Measurements from ENCODE around the gene OR10A2.
"Not testable (repeated sequence)": the region's sequence is repeated elsewhere in the genome, so short reads cannot be mapped to it uniquely, and the experiment has no call there.

Gene OR10A2

DNA sequence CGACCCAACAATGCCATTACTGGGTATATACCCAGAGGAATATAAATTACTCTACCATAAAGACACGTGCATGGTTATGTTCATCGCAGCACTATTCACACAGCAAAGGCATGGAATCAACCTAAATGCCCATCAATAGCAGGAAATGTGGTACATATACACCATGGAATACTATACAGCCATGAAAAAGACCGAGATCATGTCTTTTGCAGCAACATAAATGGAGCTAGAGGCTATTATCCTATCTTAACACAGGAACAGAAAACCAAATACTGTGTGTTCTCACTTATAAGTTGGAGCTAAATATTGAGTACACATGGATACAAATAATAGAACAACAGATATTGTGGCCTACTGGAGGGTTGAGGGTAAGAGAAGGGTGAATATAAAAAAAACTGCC is 26.0 kb downstream of the OR10A2 start:
- no peak for DNase-seq

GRCh38 chr11:6889835-6890234 is 27.0 kb downstream of the OR10A2 start:
- DNase-seq = no peak

DNA sequence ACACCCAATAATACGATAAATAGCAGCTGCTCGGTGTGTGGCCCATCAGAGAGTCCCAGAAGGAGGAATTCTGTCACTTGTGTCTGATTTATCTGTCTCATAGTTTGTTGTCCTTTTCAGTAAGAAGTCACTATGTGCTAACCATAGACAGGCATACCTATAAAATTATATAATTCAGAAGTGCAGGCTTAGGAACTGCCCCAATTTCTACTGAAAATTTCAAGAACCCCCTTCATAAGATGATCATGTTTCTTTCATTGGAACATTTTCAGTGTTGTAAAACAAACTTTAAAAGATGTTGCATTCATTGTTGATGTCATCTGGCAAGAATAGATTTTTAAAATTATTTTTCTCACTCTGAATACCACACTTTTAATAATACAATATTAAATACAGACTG is 29.5 kb downstream of the OR10A2 start, which contains the start of gene OR2D2:
TSS of gene OR2D2 (minus strand) at position 101 of the 400 bp plus-strand sequence. CDS start at position 101, 0 bp downstream.
- no peak for DNase-seq

DNA sequence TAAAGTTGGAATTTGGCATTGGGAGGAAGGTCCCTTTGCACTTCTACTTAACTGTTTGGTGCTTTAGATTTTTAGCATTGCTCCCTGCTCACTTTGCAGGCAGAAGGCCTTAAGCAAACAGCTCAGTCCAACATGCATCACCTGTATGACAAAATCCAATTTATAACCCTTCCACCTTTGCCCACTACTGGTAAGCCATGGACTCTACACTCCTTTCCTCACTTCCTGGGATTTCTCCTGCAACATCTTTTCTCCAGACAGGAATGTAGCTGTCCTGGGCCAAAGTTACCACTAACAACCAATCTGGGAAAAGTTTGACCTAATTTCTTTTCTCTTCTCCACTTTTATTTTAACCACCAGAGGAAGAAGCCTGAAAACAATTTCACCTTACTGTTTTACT is 31.2 kb downstream of the OR10A2 start:
- no peak for DNase-seq

DNA sequence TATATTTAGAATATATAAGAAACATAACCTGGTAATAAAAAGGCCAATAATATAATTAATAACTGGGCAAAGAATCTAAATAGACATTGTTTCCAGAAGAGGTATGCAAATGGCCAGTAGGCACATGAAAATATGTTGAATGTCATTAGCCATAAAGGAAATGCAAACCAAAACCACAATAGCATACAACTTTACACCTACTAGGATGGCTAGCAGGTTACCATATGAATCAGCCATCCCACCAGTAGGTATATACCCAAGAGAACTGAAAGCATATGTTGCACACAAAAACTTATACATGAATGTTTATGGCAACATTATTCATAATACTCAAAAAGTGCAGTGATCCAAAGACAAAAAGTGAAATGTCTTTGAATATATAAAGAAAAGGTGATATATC is 32.2 kb downstream of the OR10A2 start:
- no peak for DNase-seq

- no peak for DNase-seq
These were observed 36.1 kb downstream of the OR10A2 start for GRCh38 chr11:6898911-6899310.

DNA sequence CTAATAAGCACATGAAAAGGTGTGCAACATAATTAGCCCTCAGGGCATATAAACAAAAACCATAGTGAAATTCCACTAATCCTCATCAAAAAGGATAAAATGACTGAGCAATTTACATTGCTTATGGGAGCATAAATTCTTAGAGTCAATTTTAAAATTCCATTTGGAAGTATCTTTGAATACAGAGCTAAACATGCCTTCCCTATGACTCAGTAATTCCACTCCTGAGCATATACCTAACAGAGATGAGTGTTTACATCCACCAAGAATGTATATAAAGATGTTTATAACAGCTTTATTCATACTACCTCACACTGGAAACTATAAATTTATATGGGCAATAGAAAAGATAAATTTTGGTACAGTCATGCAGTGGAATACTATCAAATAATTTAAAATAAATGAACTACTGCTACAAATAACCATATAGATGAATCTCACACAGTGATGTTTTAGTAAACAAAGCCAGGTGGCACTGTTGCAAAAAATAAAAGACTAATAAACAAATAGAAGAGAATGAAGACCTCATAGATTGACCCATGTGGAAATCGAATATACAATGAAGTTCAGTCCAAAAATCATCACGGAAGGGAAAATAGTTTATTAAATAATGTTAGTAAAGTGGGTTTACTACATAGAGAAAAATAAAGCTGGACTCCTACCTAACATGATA is 37.6 kb downstream of the OR10A2 start:
- DNase-seq = no peak

DNA sequence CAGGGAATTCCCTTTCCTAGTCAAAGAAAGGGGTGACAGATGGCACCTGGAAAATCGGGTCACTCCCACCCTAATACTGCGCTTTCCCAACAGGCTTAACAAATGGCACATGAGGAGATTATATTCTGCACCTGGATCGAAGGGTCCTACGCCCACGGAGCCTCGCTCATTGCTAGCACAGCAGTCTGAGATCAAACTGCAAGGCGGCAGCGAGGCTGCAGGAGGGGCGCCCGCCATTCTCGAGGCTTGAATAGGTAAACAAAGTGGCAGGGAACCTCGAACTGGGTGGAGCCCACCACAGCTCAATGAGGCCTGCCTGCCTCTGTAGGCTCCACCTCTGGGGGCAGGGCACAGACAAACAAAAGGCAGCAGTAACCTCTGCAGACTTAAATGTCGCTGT is 41.9 kb downstream of the OR10A2 start:
- DNase-seq = not testable (repeated sequence)

DNA sequence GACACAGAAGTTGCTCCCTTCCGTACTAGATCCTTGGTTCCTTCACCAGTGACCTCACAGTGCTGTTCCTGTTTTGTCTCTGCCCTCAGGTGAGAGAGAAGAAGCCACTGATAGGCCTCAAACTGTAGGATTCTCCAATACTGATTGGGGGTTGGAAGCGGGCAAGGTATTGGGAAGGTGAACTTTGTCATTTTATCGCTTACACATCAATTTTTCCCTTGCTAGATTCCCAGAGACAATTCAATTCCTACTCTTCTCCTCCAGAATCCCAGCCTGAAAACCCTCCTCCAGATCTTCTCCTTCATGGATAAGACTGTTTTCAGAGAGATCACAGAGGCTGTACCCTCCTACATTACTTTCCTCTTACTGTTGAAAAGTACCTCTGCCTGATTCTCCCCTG is 48.5 kb downstream of the OR10A2 start:
- DNase-seq = no peak

- no peak for DNase-seq
These were observed 49.1 kb downstream of the OR10A2 start for GRCh38 chr11:6911948-6912347.

DNA sequence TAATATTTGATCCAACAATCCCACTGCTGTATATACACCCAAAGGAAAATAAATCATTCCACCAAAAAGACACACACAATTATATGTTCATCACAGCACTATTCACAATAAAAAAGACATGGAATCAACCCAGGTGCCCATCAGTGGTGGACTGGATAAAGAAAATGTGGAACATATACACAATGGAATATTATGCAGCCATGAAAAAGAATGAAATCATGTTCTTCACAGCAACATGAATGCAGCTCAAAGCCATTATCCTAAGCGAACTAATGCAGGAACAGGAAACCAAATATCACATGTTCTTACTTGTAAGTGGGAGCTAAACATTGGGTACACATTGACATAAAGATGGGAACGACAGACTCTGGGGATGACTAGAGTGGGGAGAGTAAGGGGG is 56.8 kb downstream of the OR10A2 start:
- no peak for DNase-seq

- no peak for DNase-seq
These were observed 57.8 kb downstream of the OR10A2 start, which contains the start of gene OR2D3 for GRCh38 chr11:6920702-6921101. Gene OR2D3 (plus strand): TSS chr11:6921002. CDS start chr11:6921002, 0 bp downstream.
